Astrocyte (in vitro differentiated cells and primary cell): ENCODE measurements around the gene EMC1.

Experiments
- EZH2 ChIP-seq: IDR thresholded peaks from 2 replicates; pipeline ENCODE4 v1.6.1; 2012; ENCODE audit warnings: mild to moderate bottlenecking, low read length, inconsistent platforms; ENCODE audit not compliant: insufficient read depth
- TF ChIP-seq, protein P1 (sequence below): IDR thresholded peaks from 2 replicates; pipeline ENCODE4 v1.5.1; 2011; ENCODE audit warnings: low read depth, mild to moderate bottlenecking, inconsistent platforms, low read length, moderate library complexity; ENCODE audit not compliant: insufficient read depth

DNA sequence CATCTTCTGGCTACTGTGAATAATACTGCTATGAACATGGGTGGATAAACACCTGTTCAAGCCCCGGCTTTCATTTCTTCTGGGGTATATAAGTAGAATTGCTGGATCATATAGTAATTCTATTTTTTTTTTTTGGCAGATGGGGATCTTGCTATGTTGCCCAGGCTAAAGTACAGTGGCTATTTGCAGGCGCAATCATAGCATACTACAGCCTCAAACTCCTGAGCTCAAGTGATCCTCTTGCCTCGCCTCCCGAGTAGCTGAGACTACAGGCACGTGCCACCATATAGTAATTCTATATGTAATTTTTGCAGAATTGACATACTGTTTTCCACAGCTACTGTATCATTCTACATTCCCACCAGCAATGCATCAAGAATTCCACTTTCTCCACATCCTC, 69.1 kb downstream of the EMC1 start:
- TF ChIP-seq, protein P1, sequence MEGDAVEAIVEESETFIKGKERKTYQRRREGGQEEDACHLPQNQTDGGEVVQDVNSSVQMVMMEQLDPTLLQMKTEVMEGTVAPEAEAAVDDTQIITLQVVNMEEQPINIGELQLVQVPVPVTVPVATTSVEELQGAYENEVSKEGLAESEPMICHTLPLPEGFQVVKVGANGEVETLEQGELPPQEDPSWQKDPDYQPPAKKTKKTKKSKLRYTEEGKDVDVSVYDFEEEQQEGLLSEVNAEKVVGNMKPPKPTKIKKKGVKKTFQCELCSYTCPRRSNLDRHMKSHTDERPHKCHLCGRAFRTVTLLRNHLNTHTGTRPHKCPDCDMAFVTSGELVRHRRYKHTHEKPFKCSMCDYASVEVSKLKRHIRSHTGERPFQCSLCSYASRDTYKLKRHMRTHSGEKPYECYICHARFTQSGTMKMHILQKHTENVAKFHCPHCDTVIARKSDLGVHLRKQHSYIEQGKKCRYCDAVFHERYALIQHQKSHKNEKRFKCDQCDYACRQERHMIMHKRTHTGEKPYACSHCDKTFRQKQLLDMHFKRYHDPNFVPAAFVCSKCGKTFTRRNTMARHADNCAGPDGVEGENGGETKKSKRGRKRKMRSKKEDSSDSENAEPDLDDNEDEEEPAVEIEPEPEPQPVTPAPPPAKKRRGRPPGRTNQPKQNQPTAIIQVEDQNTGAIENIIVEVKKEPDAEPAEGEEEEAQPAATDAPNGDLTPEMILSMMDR: no peak
- no peak for TF ChIP-seq EZH2
